H1 (cell line): ENCODE measurements around the gene SLC9C2. TPM values are rescaled to one million over a fixed set of nuclear protein-coding genes. Genes with fewer than 3 reads are reported as not detected.

Source experiments
- CTCF ChIA-PET: fragments of 300-600 bp; sonication (Branson Sonifier 250); formaldehyde crosslinking; loops from one replicate; lab custom pipeline; 2021; ENCODE audit not compliant: partially characterized antibody; lab: Charles Lee
- POLR2A ChIA-PET: fragments of 300-600 bp; sonication (Branson Sonifier 250); formaldehyde crosslinking; loops from one replicate; lab custom pipeline; 2021; ENCODE audit warnings: inconsistent platforms; ENCODE audit not compliant: partially characterized antibody; lab: Charles Lee
- DNase-seq, 2 experiments: peaks; one replicate each; pipeline versions ENCODE4 v3.0.0 to v3.0.0-alpha.2; 2010 to 2022; ENCODE audit warnings: low spot score in 2 of 2, low read depth in 1 of 2, mixed read lengths in 1 of 2
- FAIRE-seq: peaks from 2 replicates; lab custom pipeline; 2011; peaks lifted over from hg19 to GRCh38; lab: Jason Lieb, UNC
- H2AFZ ChIP-seq: 2 replicates; pipeline ENCODE4 v1.8.1; 2012; ENCODE audit warnings: low read length, inconsistent platforms
- H2AK5ac ChIP-seq: 2 replicates; pipeline ENCODE4 v1.6.1; 2013; ENCODE audit warnings: low read depth, low read length
- H2BK120ac ChIP-seq: replicated peaks from 2 replicates; pipeline ENCODE3; 2013; ENCODE audit warnings: low read depth, low read length, inconsistent platforms
- H2BK12ac ChIP-seq: 2 replicates; pipeline ENCODE4 v1.6.1; 2013; ENCODE audit warnings: low read depth, low read length
- H2BK15ac ChIP-seq: 2 replicates; pipeline ENCODE4 v1.6.1; 2013; ENCODE audit warnings: low read length
- H2BK20ac ChIP-seq: 2 replicates; pipeline ENCODE4 v1.6.1; 2013; ENCODE audit warnings: low read length
- H2BK5ac ChIP-seq: 2 replicates; pipeline ENCODE4 v1.6.1; 2013; ENCODE audit warnings: low read depth, low read length
- H3K14ac ChIP-seq: 2 replicates; pipeline ENCODE4 v1.6.1; 2013; ENCODE audit warnings: inconsistent platforms; ENCODE audit not compliant: insufficient read length
- H3K18ac ChIP-seq: 2 replicates; pipeline ENCODE4 v1.6.1; 2013; ENCODE audit warnings: low read length; ENCODE audit errors: extremely low read depth
- H3K23ac ChIP-seq: 2 replicates; pipeline ENCODE4 v1.6.1; 2013; ENCODE audit warnings: inconsistent platforms; ENCODE audit not compliant: insufficient read length
- H3K23me2 ChIP-seq: 2 replicates; pipeline ENCODE4 v1.6.1; 2013; ENCODE audit warnings: low read depth, low read length
- H3K27ac ChIP-seq: 2 replicates; pipeline ENCODE4 v1.6.1; 2011; ENCODE audit warnings: low read depth, low read length, inconsistent platforms
- H3K27me3 ChIP-seq, 4 experiments: replicated peaks in 1 of 4; 1 replicate in 1 of 4; 2 replicates in 3 of 4; pipeline versions ENCODE4 v1.6.1 to v1.8.1; 2011 to 2013; ENCODE audit warnings: low read length in 3 of 4, mild to moderate bottlenecking in 3 of 4, inconsistent platforms in 2 of 4, mixed read lengths in 2 of 4, moderate library complexity in 1 of 4; ENCODE audit not compliant: control insufficient read depth in 3 of 4, insufficient read depth in 3 of 4; ENCODE audit errors: extremely low read depth in 1 of 4
- H3K36me3 ChIP-seq, 4 experiments: 2 replicates each; pipeline versions ENCODE4 v1.6.1 to v1.8.1; 2011 to 2013; ENCODE audit warnings: mild to moderate bottlenecking in 4 of 4, low read length in 3 of 4, moderate library complexity in 2 of 4, control low read depth in 1 of 4, inconsistent platforms in 1 of 4; ENCODE audit not compliant: insufficient read depth in 4 of 4, control insufficient read depth in 2 of 4
- H3K4ac ChIP-seq: replicated peaks from 2 replicates; pipeline ENCODE3; 2013; ENCODE audit warnings: low read length, low read depth, mixed read lengths, inconsistent platforms; ENCODE audit not compliant: insufficient read length
- H3K4me1 ChIP-seq, 4 experiments: replicated peaks in 1 of 4; 1 replicate in 1 of 4; 2 replicates in 3 of 4; pipeline versions ENCODE4 v1.6.1 to v1.8.1; 2011 to 2013; ENCODE audit warnings: low read length in 3 of 4, inconsistent platforms in 2 of 4, mixed read lengths in 1 of 4; ENCODE audit not compliant: insufficient read depth in 4 of 4, control insufficient read depth in 3 of 4
- H3K4me2 ChIP-seq, 2 experiments: 2 replicates each; pipeline versions ENCODE4 v1.6.1 to v1.8.1; 2011 to 2013; ENCODE audit warnings: low read depth in 2 of 2, low read length in 2 of 2, control low read depth in 1 of 2, inconsistent platforms in 1 of 2, mild to moderate bottlenecking in 1 of 2; ENCODE audit not compliant: insufficient read depth in 1 of 2
- H3K4me3 ChIP-seq, 4 experiments: fragments of 200-600, 300-600 bp in 1 of 4; sonication (generic), shearing (Covaris generic), sonication (Bioruptor Twin) in 1 of 4; 2 replicates each; pipeline versions ENCODE4 v1.5.1 to v1.8.1; 2011 to 2016; ENCODE audit warnings: low read length in 4 of 4, low read depth in 3 of 4, control low read depth in 2 of 4, inconsistent platforms in 2 of 4, mild to moderate bottlenecking in 2 of 4, mixed read lengths in 1 of 4, moderate library complexity in 1 of 4; ENCODE audit not compliant: insufficient read depth in 2 of 4; ENCODE audit errors: extremely low read depth in 1 of 4
- H3K56ac ChIP-seq: replicated peaks from 2 replicates; pipeline ENCODE3; 2013; ENCODE audit warnings: low read depth, mild to moderate bottlenecking, mixed read lengths, low read length, inconsistent platforms; ENCODE audit not compliant: insufficient read length
- H3K79me1 ChIP-seq: 2 replicates; pipeline ENCODE4 v1.6.1; 2013; ENCODE audit warnings: low read depth, low read length, control low read depth
- H3K79me2 ChIP-seq, 2 experiments: 2 replicates each; pipeline versions ENCODE4 v1.6.1 to v1.8.1; 2012 to 2013; ENCODE audit warnings: low read length in 2 of 2, mild to moderate bottlenecking in 2 of 2, inconsistent platforms in 1 of 2; ENCODE audit not compliant: insufficient read depth in 2 of 2, control insufficient read depth in 1 of 2
- H3K9ac ChIP-seq, 4 experiments: replicated peaks in 1 of 4; 1 replicate in 1 of 4; 2 replicates in 3 of 4; pipeline versions ENCODE4 v1.6.1 to v1.8.1; 2011 to 2013; ENCODE audit warnings: low read depth in 3 of 4, low read length in 3 of 4, control low read depth in 2 of 4, mild to moderate bottlenecking in 2 of 4, moderate library complexity in 2 of 4, inconsistent platforms in 1 of 4; ENCODE audit errors: extremely low read depth in 1 of 4
- H3K9me3 ChIP-seq, 2 experiments: 2 replicates each; pipeline versions ENCODE4 v1.6.1 to v1.8.1; 2012 to 2013; ENCODE audit warnings: mild to moderate bottlenecking in 2 of 2, moderate library complexity in 2 of 2, control low read depth in 1 of 2, inconsistent platforms in 1 of 2, low read depth in 1 of 2, low read length in 1 of 2, mixed read lengths in 1 of 2; ENCODE audit not compliant: insufficient read depth in 2 of 2
- H4K20me1 ChIP-seq, 2 experiments: replicated peaks in 1 of 2; 2 replicates each; pipeline versions ENCODE3 to v1.8.1; 2011 to 2013; ENCODE audit warnings: inconsistent platforms in 2 of 2, low read length in 2 of 2, mild to moderate bottlenecking in 1 of 2; ENCODE audit not compliant: insufficient read depth in 2 of 2, control insufficient read depth in 1 of 2
- H4K5ac ChIP-seq: 2 replicates; pipeline ENCODE4 v1.6.1; 2013; ENCODE audit warnings: low read length, low read depth, mixed read lengths, inconsistent platforms; ENCODE audit not compliant: insufficient read length
- H4K8ac ChIP-seq: 2 replicates; pipeline ENCODE4 v1.8.0; 2013; ENCODE audit warnings: mild to moderate bottlenecking, moderate library complexity, low read length, inconsistent platforms; ENCODE audit not compliant: insufficient read depth; ENCODE audit errors: extremely low read depth
- H4K91ac ChIP-seq: replicated peaks from 2 replicates; pipeline ENCODE3; 2013; ENCODE audit warnings: low read length, mixed read lengths, inconsistent platforms; ENCODE audit not compliant: insufficient read length
- BCL11A ChIP-seq, 2 experiments: IDR thresholded peaks; one replicate each; pipeline ENCODE4 v1.6.1; 2011; ENCODE audit warnings: low read depth in 2 of 2, low read length in 2 of 2, mild to moderate bottlenecking in 2 of 2
- CBX5 ChIP-seq: fragments of 300-800, 300-1000 bp; sonication (generic); IDR thresholded peaks from 2 replicates; pipeline ENCODE4 v1.7.1; 2016; ENCODE audit warnings: antibody characterized with exemption, low read length, low read depth
- CBX8 ChIP-seq: fragments of 300-800, 300-1000 bp; sonication (generic); IDR thresholded peaks from 2 replicates; pipeline ENCODE4 v1.7.1; 2016; ENCODE audit warnings: low read depth, low read length, borderline replicate concordance
- CREB1 ChIP-seq: IDR thresholded peaks from 2 replicates; pipeline ENCODE4 v1.6.1; 2012; ENCODE audit warnings: inconsistent platforms
- EGR1 ChIP-seq: IDR thresholded peaks from 2 replicates; pipeline ENCODE4 v1.6.1; 2011; ENCODE audit warnings: low read depth, low read length, borderline replicate concordance
- EP300 ChIP-seq, 2 experiments: IDR thresholded peaks; 1 replicate in 1 of 2; 2 replicates in 1 of 2; pipeline ENCODE4 v1.6.1; 2011 to 2012; ENCODE audit warnings: low read depth in 2 of 2, low read length in 2 of 2, mild to moderate bottlenecking in 2 of 2, borderline replicate concordance in 1 of 2, inconsistent platforms in 1 of 2, moderate library complexity in 1 of 2
- KDM1A ChIP-seq: fragments of 200-600, 300-600 bp; sonication (generic); IDR thresholded peaks from 2 replicates; pipeline ENCODE4 v1.7.1; 2016; ENCODE audit warnings: mild to moderate bottlenecking, low read length, borderline replicate concordance
- RNF2 ChIP-seq: fragments of 200-900, 300-1000 bp; sonication (generic); IDR thresholded peaks from 2 replicates; pipeline ENCODE4 v1.7.1; 2016; ENCODE audit warnings: borderline replicate concordance, low read depth, mild to moderate bottlenecking, antibody characterized with exemption, low read length; ENCODE audit not compliant: poor library complexity, severe bottlenecking; ENCODE audit errors: missing control alignments
- SAP30 ChIP-seq: fragments of 300-600 bp; sonication (generic); IDR thresholded peaks from 2 replicates; pipeline ENCODE4 v1.7.1; 2012; ENCODE audit warnings: low read length, moderate library complexity, mild to moderate bottlenecking, inconsistent platforms; ENCODE audit not compliant: insufficient read depth, insufficient replicate concordance
- SIX5 ChIP-seq: IDR thresholded peaks from 2 replicates; pipeline ENCODE4 v1.6.1; 2011; ENCODE audit warnings: mild to moderate bottlenecking, low read depth, low read length
- TAF7 ChIP-seq: optimal IDR thresholded peaks from 2 replicates; pipeline ENCODE3; 2011; ENCODE audit warnings: low read depth, mild to moderate bottlenecking, inconsistent platforms, low read length, moderate library complexity, borderline replicate concordance
- WGBS, 2 experiments: shearing (Covaris generic) in 1 of 2; methylation state at CpG; one replicate each; pipeline versions ENCODE4 v1.1.6 to v1.1.7; 2013 to 2015; ENCODE audit warnings: low lambda C conversion rate in 2 of 2, mixed read lengths in 2 of 2, inconsistent platforms in 1 of 2, low coverage in 1 of 2, missing lambda C conversion rate in 1 of 2; ENCODE audit not compliant: insufficient replicate concordance in 2 of 2, insufficient coverage in 1 of 2, insufficient read length in 1 of 2; ENCODE audit errors: extremely low coverage in 1 of 2, missing lambda C conversion rate in 1 of 2; 5-methylcytosine and 5-hydroxymethylcytosine counted together
- polyA plus RNA-seq, 7 experiments: library from polyadenylated mRNA; depleted of rRNA in 3 of 7; stranded (reverse) in 5 of 7; unstranded in 2 of 7; fragments of >200 nt in 5 of 7; fragments of 200-250 nt in 2 of 7; gene quantifications; 1 replicate in 5 of 7; 2 replicates in 1 of 7; 4 replicates in 1 of 7; pipeline versions ENCODE4 v1.2.1 to v1.2.3, GENCODE V29; 2011 to 2013; ENCODE audit warnings: missing spikeins in 2 of 7, mixed read lengths in 2 of 7
- total RNA-seq: library from RNA; stranded (reverse); fragmentation: NEBNext Ultra II Directional; extraction: Animal tissue kit (Norgen Biotek cat#: 25700); gene quantifications from 2 replicates; pipeline ENCODE4 v1.2.1, GENCODE V29; 2021
- TF ChIP-seq, protein P1 (sequence below): IDR thresholded peaks from 2 replicates; pipeline ENCODE4 v1.6.1; 2012; ENCODE audit warnings: low read length, inconsistent platforms

SLC9C2 gene
- total and polyA plus RNA-seq, 2 of the 8 experiments (the other 6 are each of a cell fraction or from before 2014, with no cell fraction given), result not detected

DNA sequence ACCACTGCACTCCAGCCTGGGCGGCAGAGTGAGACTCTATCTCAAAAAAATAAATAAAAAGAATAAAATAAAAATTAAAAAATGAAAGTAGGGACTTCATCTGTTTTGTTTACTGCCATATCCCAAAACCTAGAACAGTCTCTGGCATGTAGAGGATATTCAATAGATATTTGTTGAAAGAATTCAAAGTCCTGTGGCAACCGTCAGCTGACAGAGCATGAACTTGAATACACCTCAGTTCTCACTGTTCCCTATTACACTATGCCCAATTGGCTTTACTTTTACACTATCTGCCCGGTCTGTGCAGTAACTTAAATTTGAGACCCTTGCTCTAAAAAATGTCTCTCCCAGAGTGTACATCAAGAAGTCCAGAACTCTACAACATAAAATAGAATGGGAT lies 79.5 kb downstream of the SLC9C2 start:
- H3K23me2 ChIP-seq, result no peaks in the 10 kb centered on the region
- H4K20me1 ChIP-seq, result no peaks in the 10 kb centered on the region
- H2BK20ac ChIP-seq, result no peak overlapping the region
- no peak overlapping the region for H3K18ac ChIP-seq
- H3K27ac ChIP-seq, result no peak overlapping the region
- no peaks in the 10 kb centered on the region for H3K79me2 ChIP-seq
- no peak overlapping the region for H2BK15ac ChIP-seq
- no peaks in the 10 kb centered on the region; the same call in 1 of the 2 replicates for H3K79me1 ChIP-seq
- no peak overlapping the region for H3K4me2 ChIP-seq
- no peak overlapping the region for H3K4me3 ChIP-seq
- H3K56ac ChIP-seq, result no peak overlapping the region
- no peaks in the 10 kb centered on the region for H3K27me3 ChIP-seq
- H3K9me3 ChIP-seq, result no peaks in the 10 kb centered on the region
- H3K4me1 ChIP-seq, result peaks cover 0 to 8% (median 3%) of the 10 kb centered on the region in 4 experiments; a peak in 2 of 7 replicates
- no peak overlapping the region for H2BK5ac ChIP-seq
- H3K36me3 ChIP-seq, result no peaks in the 10 kb centered on the region
- H3K9ac ChIP-seq, result no peak overlapping the region
- H4K8ac ChIP-seq, result no peak overlapping the region
- H2AK5ac ChIP-seq, result no peak overlapping the region
- FAIRE-seq (no peak), DNase-seq (no peak)
- H2BK120ac ChIP-seq, result no peak overlapping the region
- H3K23ac ChIP-seq, result no peak overlapping the region
- H4K91ac ChIP-seq, result no peak overlapping the region
- H3K14ac ChIP-seq, result no peak overlapping the region
- ChIA-PET CTCF (interaction anchor here (1.3 kb wide), 1 partner anchor 18 kb away, joined by 3 read pairs; no protein-coding TSS in a partner anchor), POLR2A (no interaction called here)
- H4K5ac ChIP-seq, result no peak overlapping the region
- no peak overlapping the region for H3K4ac ChIP-seq
- no peak overlapping the region for H2AFZ ChIP-seq
- WGBS, 2 experiments, result 90% methylated on average over 3 of the region's 3 CpGs; no CpG with 5 or more reads in 1 of the 2 experiments
- no peak overlapping the region for H2BK12ac ChIP-seq
- TF ChIP-seq CBX5 (no peak), BCL11A (IDR thresholded peaks at IDR 0.05; ENCODE audit: low read depth in 2 of 2, low read length in 2 of 2) (no peak), RNF2 (no peak), EP300 (IDR thresholded peaks at IDR 0.05; ENCODE audit: borderline replicate concordance in 1 of 2, low read depth in 2 of 2, low read length in 2 of 2) (no peak), SAP30 (no peak), CREB1 (no peak), CBX8 (no peak), EGR1 (no peak), KDM1A (no peak), SIX5 (no peak), TAF7 (no peak)
- TF ChIP-seq, protein P1, sequence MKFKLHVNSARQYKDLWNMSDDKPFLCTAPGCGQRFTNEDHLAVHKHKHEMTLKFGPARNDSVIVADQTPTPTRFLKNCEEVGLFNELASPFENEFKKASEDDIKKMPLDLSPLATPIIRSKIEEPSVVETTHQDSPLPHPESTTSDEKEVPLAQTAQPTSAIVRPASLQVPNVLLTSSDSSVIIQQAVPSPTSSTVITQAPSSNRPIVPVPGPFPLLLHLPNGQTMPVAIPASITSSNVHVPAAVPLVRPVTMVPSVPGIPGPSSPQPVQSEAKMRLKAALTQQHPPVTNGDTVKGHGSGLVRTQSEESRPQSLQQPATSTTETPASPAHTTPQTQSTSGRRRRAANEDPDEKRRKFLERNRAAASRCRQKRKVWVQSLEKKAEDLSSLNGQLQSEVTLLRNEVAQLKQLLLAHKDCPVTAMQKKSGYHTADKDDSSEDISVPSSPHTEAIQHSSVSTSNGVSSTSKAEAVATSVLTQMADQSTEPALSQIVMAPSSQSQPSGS, result no peak
